OCI-LY3 (cell line): Measurements from ENCODE around the gene TNFAIP8L3.

Source experiments
- H2AFZ ChIP-seq: fragments of 200-600, 300-600 bp; shearing (Covaris generic); 2 replicates; pipeline ENCODE4 v1.6.0; 2014; ENCODE audit warnings: antibody characterized with exemption, low read depth, low read length
- H3K27ac ChIP-seq: fragments of 200-600, 300-600 bp; sonication (generic); 2 replicates; pipeline ENCODE4 v1.5.1; 2014; ENCODE audit warnings: mild to moderate bottlenecking, low read length, moderate library complexity, mixed read lengths
- H3K27me3 ChIP-seq: fragments of 200-600, 300-600 bp; sonication (generic); 2 replicates; pipeline ENCODE4 v1.6.1; 2014; ENCODE audit warnings: low read depth, low read length, mixed read lengths
- H3K36me3 ChIP-seq: fragments of 200-600, 300-600 bp; sonication (generic); replicated peaks from 2 replicates; pipeline ENCODE3; 2014; ENCODE audit warnings: low read depth, low read length, mixed read lengths
- H3K4me1 ChIP-seq: fragments of 300-600, 200-600 bp; sonication (generic); 2 replicates; pipeline ENCODE4 v1.6.1; 2014; ENCODE audit warnings: low read length, mixed read lengths
- H3K4me2 ChIP-seq: fragments of 200-600, 300-600 bp; sonication (generic); 2 replicates; pipeline ENCODE4 v1.6.1; 2014; ENCODE audit warnings: low read length, mixed read lengths
- H3K4me3 ChIP-seq: fragments of 300-600, 200-600 bp; sonication (generic); 2 replicates; pipeline ENCODE4 v1.5.1; 2014; ENCODE audit warnings: antibody characterized with exemption, mild to moderate bottlenecking, low read length, moderate library complexity
- H3K79me2 ChIP-seq: fragments of 300-600, 200-600 bp; shearing (Covaris generic); 2 replicates; pipeline ENCODE4 v1.6.1; 2014; ENCODE audit warnings: mild to moderate bottlenecking, low read length, mixed read lengths
- H3K9ac ChIP-seq: fragments of 300-600, 200-600 bp; shearing (Covaris generic); 2 replicates; pipeline ENCODE4 v1.6.0; 2014; ENCODE audit warnings: mild to moderate bottlenecking, low read length, moderate library complexity
- H3K9me3 ChIP-seq: fragments of 200-600, 300-600 bp; shearing (Covaris generic); 2 replicates; pipeline ENCODE4 v1.6.1; 2014; ENCODE audit warnings: low read length, mixed read lengths; ENCODE audit not compliant: insufficient read depth
- H4K20me1 ChIP-seq: fragments of 200-600, 300-600 bp; sonication (generic); 2 replicates; pipeline ENCODE4 v1.6.1; 2016; ENCODE audit warnings: low read length, mixed read lengths; ENCODE audit not compliant: insufficient read depth
- EZH2phosphoT487 ChIP-seq: fragments of 200-600 bp; shearing (Covaris generic); IDR thresholded peaks from 2 replicates; pipeline ENCODE4 v1.6.1; 2018; ENCODE audit warnings: antibody characterized with exemption, mixed run types, low read depth
- TF ChIP-seq, protein P1 (sequence below): fragments of 200-600, 300-600 bp; sonication (generic); IDR thresholded peaks from 2 replicates; pipeline ENCODE4 v1.5.1; 2014; ENCODE audit warnings: antibody characterized with exemption, low read length, low read depth

Gene TNFAIP8L3

DNA sequence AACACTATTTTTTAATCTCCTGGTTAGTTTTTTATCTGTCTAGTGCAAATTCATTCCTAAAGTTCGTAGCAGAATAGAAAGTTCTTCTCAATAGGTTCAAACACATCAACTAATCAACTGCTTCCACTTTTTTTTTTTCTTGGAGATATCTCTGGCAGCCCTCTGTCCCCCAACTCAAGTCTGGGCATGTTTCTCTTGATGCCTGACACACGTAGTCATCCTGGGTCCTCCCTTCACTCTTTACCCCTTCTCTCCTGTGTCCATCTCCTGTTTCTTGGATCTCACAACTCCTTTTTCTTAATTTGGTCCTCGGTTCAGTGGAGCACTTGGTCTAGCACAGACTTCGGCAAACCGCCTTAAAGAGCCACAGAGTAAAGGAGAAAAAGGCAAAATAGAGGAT, 14.4 kb downstream of the TNFAIP8L3 start:
- no peaks in the 10 kb centered on the region for H3K27me3 ChIP-seq
- peaks cover 16% of the 10 kb centered on the region for H3K4me1 ChIP-seq
- no peak overlapping the region for H2AFZ ChIP-seq
- no peaks in the 10 kb centered on the region for H4K20me1 ChIP-seq
- H3K36me3 ChIP-seq: no peaks in the 10 kb centered on the region
- TF ChIP-seq, protein P1, sequence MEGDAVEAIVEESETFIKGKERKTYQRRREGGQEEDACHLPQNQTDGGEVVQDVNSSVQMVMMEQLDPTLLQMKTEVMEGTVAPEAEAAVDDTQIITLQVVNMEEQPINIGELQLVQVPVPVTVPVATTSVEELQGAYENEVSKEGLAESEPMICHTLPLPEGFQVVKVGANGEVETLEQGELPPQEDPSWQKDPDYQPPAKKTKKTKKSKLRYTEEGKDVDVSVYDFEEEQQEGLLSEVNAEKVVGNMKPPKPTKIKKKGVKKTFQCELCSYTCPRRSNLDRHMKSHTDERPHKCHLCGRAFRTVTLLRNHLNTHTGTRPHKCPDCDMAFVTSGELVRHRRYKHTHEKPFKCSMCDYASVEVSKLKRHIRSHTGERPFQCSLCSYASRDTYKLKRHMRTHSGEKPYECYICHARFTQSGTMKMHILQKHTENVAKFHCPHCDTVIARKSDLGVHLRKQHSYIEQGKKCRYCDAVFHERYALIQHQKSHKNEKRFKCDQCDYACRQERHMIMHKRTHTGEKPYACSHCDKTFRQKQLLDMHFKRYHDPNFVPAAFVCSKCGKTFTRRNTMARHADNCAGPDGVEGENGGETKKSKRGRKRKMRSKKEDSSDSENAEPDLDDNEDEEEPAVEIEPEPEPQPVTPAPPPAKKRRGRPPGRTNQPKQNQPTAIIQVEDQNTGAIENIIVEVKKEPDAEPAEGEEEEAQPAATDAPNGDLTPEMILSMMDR: no peak
- no peaks in the 10 kb centered on the region for H3K9me3 ChIP-seq
- no peak overlapping the region for H3K27ac ChIP-seq
- no peaks in the 10 kb centered on the region for H3K79me2 ChIP-seq
- no peak overlapping the region for H3K4me2 ChIP-seq
- no peak overlapping the region for H3K4me3 ChIP-seq
- H3K9ac ChIP-seq: no peak overlapping the region

DNA sequence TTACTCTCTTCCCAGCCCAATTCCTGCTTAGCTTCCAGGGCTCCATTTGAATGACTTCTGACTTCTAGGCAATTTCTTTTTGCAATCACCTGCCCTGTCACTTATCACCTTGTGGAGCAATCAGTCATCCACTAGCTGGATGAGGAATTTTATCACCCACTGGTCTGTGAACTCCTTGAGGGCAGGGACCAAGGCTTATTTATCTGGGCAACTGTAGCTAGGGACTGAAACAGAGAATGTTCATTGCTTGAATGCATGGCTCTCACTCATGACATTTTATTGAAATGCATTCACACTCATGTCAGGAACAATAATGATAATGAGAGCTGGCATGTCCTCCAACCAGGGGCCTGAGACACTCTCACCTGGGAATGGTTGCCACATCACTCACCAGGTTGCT, 15.5 kb downstream of the TNFAIP8L3 start:
- H3K4me2 ChIP-seq: no peak overlapping the region
- H3K9ac ChIP-seq: no peak overlapping the region
- peaks cover 16% of the 10 kb centered on the region for H3K4me1 ChIP-seq
- no peaks in the 10 kb centered on the region for H3K36me3 ChIP-seq
- H2AFZ ChIP-seq: no peak overlapping the region
- H3K27ac ChIP-seq: no peak overlapping the region
- H3K4me3 ChIP-seq: no peak overlapping the region
- H3K9me3 ChIP-seq: no peaks in the 10 kb centered on the region
- H4K20me1 ChIP-seq: no peaks in the 10 kb centered on the region
- H3K27me3 ChIP-seq: no peaks in the 10 kb centered on the region
- TF ChIP-seq, protein P1: no peak
- TF ChIP-seq EZH2phosphoT487: no peak
- no peaks in the 10 kb centered on the region for H3K79me2 ChIP-seq

DNA sequence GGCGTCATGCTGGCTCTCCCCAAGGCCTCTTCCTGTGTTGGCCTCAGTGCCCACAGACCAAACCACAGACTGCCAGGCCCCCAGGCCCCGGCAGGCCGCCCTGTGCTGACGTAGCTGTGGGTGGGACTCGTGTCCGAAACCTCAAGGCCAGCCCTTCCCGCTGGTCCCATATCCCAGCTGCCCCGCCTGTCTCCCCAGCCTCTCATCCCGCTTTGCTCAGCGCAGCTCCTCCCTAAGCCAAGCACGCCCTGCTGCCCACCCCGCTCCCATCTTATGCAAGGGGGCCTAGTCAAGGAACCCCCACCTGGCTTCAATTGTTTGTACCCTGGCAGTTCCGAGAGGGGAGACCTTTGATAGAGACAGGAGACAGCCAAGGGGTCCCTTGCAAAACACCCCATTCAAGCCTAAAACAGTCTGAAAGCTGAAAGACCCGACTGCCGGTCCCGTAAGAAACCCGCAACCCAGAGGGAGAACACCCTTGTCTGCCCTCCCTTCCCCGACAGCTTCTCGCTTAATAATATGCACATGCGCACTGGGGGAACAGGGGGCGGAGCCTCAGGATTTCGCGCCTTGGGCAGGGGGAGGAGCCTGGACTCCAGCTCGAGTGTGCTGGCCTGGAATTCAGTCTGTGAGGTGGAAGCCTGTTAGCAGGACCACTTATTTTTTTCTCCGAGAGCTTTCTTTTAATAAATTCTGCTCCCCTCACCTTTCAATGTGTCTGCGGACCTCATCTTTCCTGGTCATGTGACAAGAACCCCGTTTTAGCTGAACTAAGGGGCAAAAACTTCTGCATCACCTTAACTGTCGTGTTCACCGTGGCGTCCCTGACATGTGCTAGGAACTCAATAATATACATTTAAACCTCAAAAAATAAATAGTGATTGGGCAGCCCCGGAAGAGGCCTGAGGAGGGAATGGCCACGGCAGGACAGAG, 17.2 kb downstream of the TNFAIP8L3 start:
- Histone ChIP-seq H3K4me3 (peak overlapping the region; percentile 74), H3K9me3 (no peaks in the 10 kb centered on the region), H3K79me2 (no peaks in the 10 kb centered on the region), H3K36me3 (no peaks in the 10 kb centered on the region), H3K4me1 (peaks cover 16% of the 10 kb centered on the region), H3K27me3 (no peaks in the 10 kb centered on the region), H3K27ac (no peak overlapping the region), H2AFZ (peak overlapping the region; percentile 73; the same call in 1 of the 2 replicates), H3K4me2 (peak overlapping the region; percentile 79), H4K20me1 (no peaks in the 10 kb centered on the region), H3K9ac (peak overlapping the region; percentile 64)
- TF ChIP-seq EZH2phosphoT487: no peak
- TF ChIP-seq, protein P1: no peak

DNA sequence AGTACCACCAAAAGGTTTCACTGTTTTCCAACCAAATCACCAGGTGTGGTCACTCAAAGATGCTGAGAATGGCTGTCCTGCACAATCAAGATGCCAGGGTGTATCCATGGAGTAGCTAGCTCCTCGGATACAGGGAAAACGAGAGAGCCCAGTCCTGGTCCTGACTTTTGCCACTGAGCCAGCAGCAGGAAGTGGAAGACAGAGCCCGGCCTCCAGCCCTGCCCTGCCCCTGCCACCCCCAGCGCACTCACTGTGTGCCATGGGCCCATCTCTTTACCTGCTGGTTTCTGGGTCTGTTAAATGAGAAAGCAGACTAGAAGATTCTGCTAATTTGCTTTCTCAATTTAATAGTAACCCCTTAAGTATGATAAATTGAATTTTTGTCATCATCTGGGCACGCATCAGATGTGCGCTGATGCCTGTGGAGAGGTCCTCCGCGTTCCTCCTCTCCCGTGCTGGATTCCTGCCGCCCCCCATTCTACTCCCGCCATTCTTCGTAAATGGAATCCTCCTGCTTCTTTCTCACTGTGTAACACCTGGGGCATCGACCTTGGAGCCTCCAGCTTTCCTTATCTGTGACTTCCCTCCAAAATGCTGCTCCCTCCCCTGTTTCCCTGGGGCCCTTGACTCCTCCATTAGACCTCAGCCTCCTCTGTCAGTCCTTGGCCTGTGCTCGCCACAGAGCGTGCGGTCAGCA, 18.0 kb downstream of the TNFAIP8L3 start:
- Histone ChIP-seq H3K79me2 (no peaks in the 10 kb centered on the region), H4K20me1 (no peaks in the 10 kb centered on the region), H3K4me1 (peaks cover 16% of the 10 kb centered on the region), H3K27me3 (no peaks in the 10 kb centered on the region), H3K9ac (0 out of 2 replicates have a peak overlapping the region, but pooled peaks have one; percentile 64), H3K9me3 (no peaks in the 10 kb centered on the region), H3K4me3 (peak overlapping the region; percentile 74), H3K27ac (no peak overlapping the region), H3K36me3 (no peaks in the 10 kb centered on the region), H3K4me2 (peak overlapping the region; percentile 79), H2AFZ (no peak overlapping the region)
- TF ChIP-seq EZH2phosphoT487: no peak
